Measurements from ENCODE around the gene USH2A.
"Not testable (repeated sequence)": the region's sequence is repeated elsewhere in the genome, so short reads cannot be mapped to it uniquely, and the experiment has no call there.

Gene USH2A

DNA sequence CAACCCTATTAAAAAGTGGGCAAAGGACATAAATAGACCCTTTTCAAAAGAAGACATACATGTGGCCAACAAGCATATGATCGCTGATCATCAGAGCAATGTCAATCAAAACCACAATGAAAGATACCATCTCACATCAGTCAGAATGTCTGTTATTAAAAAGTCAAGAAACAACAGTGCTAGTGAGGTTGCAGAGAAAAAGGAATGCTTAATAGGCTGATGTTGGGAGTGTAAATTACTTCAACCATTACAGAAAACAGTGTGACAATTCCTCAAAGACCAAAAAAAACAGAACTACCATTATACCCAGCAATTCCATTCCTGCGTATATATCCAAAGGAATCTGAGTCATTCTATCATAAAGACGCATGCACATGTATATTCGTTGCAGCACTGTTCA, 13.2 kb downstream of the USH2A start:
- DNase-seq (ENCODE audit: low read depth), result no peak

DNA sequence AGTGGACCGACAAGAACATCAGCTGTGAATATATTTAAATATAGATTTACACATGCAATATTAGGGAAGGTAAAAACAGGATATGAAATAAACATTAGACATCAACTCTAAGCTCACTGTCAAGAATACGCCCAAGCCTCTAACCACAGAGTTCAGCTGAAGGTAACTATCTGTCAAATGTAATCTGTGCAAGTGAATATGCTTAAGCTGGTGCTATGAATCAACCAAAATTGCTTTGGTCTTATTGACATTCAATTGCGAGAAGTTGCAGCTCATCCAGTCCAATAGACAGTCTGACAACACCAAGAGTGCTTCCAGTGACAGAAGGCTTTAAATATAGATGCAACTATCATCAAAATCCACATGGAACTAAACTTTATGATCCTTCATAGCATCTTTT, 32.3 kb downstream of the USH2A start:
- DNase-seq (ENCODE audit: low read depth), result no peak

- no peak for DNase-seq (ENCODE audit: low read depth)
Measured at GRCh38 chr1:216389774-216390173, 33.5 kb downstream of the USH2A start.

DNA sequence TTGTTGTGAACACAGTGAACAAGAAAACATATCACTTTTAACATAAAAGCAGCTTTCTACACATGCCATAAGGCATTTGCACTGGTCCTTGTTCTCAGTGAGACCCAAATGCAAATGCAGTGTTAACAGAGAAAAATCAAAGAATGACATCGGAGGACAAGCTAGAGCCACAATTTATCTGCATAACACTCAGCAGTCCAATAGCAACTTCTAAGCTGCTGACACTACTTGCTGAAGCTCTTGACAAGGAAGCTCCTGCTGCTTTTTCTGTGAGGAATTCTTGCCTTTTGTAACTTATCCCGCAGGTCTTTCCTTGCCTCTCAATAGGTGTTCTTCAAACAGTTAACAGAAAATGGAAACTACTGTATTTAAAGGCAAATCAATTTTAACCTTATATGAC, 34.7 kb downstream of the USH2A start:
- DNase-seq (ENCODE audit: low read depth), result no peak

DNA sequence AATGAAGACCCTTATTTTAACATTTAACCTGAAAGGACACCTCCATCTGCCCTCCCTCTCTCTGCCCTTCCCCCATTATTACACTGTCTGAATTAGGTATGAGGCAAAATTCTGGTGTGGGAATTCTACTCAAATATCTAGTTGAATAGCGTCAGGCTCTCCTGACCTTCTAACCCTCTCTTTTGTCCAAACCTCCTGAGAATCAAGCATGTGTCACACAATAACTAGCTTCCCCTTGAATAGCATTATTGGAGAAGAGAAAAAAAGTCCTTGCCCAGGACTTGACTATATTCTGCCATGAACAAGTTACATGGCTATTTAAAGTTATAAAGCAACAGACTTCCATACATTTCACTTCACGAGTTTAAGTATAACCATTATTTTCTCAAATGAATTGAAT, 35.5 kb downstream of the USH2A start:
- no peak for DNase-seq (ENCODE audit: low read depth)

DNA sequence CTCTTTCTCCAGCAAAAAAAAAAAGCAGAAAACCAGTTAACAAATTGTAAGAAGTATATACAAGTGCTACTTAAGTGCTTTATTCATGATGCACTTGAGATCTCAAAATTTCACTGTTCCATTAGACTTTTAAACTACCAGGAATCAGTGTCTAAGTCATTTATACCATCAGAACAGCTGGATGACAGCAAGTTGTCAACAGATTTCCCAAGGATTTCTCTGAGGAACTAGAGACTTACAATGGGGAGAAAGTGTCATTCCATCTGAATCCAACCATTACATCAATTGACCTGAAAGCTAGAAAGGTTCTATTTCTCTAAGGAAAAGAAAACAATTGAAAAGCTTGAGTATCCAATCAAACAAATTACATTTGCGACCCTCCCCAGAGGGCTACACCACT, 43.8 kb downstream of the USH2A start:
- DNase-seq (ENCODE audit: low read depth), result no peak

DNA sequence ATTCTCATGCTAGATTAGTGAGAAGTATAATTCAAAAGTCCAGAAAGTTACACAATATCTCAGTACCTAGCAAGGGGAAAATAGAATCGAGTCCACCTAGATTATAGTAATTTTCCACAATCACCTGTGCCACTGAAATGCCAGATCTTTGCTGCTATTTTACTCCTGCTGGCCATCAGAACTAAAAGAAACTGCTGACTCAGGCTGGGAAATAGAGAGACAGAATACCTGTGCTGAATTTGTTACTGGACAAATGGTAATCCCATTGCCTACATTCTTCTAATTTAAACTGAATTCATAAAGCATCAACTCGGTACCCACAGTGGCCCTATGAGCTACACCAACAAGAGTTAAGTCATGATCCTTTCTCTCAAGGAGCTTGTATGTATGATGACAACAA, 55.0 kb downstream of the USH2A start:
- no peak for DNase-seq (ENCODE audit: low read depth)

GRCh38 chr1:216366979-216367378, 56.3 kb downstream of the USH2A start:
- no peak for DNase-seq (ENCODE audit: low read depth)

DNA sequence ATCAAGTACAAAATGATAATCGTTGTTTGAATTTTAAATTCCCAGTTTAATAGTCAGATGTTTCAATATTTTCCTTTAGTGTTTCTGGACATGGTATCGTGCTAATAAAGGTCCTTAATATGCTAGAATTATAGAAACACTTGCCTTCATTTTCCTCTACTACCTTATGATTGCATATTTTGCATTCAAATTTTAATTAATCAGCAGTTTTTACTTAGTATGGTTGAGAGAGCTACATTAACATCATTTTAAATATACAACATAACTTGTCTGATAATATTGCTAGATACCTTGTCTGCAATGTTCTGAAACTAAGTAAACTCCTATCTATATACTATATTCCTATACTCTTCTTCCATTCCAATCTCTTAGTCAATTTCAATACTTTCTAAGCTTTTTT, 66.3 kb downstream of the USH2A start:
- no peak for DNase-seq (ENCODE audit: low read depth)

DNA sequence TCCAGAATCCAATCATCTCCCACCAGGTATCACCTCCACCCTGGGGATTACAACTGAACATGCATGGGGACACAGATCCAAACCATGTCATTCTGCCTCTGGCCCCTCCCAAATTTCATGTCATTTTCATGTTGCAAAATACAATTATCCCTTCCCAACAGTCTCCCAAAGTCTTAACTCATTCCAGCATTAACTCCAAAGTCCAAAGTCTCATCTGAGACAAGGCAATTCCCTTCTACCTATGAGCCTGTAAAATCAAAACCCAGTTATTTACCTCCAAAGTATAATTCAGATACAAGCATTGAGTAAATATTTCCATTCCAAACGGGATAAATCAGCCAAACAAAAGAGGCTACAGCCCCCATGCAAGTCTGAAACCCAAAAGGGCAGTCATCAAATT, 73.1 kb downstream of the USH2A start:
- no peak for DNase-seq (ENCODE audit: low read depth)

GRCh38 chr1:216346526-216346925, 76.7 kb downstream of the USH2A start:
- DNase-seq (ENCODE audit: low read depth), result no peak

DNA sequence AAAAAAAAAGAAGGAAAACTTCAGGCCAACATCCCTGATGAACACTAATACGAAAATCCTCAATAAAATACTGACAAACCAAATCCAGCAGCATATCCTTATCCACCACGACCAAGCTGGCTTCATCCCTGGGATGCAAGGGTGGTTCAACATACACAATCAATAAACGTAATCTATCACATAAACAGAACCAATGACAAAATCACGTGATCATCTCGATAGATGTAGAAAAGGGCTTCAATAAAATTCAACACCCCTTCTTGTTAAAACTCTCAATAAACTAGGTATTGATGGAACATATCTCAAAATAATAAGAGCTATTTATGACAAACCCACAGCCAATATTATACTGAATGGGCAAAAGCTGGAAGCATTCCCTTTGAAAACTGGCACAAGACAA, 82.7 kb downstream of the USH2A start:
- DNase-seq (ENCODE audit: low read depth), result not testable (repeated sequence)

DNA sequence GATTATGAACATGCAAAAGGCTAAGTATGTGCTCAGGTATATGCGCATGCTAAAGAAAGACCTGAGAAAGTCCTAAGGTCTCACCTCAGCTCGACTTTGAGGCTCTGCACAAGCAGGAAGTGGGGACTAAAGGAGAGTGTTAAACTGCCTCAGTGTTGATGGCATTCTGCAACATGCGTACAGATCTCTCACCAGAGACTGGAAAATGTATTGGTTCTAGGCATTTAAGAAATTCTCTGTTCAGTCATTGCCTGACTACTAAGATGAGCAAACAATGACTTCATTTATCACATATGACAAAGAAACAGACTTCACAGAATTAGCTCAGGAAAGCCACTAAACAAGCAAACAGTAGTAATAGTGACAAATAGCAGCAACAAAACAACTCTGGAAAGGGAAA, 90.8 kb downstream of the USH2A start:
- no peak for DNase-seq (ENCODE audit: low read depth)

- no peak for DNase-seq (ENCODE audit: low read depth)
Measured at GRCh38 chr1:216332003-216332402, 91.2 kb downstream of the USH2A start.

DNA sequence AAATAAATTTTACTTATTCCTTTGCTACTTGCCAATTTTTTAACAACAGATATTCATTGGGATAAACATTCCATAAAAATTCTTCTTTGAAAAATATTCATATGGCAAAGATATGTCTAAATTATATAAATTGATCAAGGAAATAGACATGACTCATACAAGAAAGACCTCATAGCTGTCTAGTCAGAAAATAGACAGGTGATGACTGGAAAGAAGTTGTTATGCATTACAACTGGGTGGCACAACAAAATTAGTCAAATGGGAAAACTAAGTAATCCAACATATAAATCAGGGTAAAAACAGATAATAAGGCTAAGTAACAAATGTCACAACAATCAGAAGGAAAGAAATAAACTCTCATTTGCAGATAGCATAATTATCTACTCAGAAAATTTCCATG, 92.0 kb downstream of the USH2A start:
- DNase-seq (ENCODE audit: low read depth), result no peak

DNA sequence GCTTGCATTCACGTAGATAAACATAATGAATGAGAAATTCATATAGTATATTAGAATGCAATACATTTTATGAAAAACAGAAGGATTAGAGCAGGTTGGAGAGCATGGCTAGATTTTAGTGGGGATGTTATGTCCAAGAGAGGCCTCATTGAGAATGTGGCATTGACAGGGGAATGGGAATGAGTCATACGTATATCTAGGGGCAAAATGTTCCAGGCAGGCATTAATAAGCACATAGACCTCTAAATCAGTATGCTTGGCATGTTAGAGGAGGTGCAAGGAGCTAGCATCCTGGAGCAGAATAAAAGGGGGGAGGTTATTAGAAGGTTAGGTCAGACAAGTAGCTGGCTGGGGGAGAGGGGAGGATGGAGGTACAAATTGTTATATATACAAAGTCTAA, 93.0 kb downstream of the USH2A start:
- DNase-seq (ENCODE audit: low read depth), result no peak

DNA sequence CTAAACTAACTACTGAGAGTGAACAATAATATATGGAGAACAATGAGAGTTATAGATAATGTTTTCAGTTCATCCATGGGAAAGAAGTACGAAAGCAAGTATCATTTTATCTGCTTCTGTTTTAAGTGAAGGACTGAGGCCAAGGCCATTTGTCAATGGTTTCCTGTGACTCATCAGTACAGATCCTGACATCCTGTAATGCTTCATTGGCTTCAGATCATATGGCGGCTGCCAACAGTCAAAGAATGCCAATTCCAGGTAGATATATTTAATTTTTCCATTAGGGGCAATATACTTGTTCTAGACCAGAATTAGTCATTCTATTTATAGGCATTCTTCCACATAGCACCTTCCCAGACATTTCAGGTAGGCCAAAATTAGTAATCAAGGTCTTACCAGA, 97.3 kb downstream of the USH2A start:
- DNase-seq (ENCODE audit: low read depth), result no peak

GRCh38 chr1:216325336-216325735, 97.9 kb downstream of the USH2A start:
- DNase-seq (ENCODE audit: low read depth), result no peak

GRCh38 chr1:216323344-216323743, 99.9 kb downstream of the USH2A start:
- DNase-seq (ENCODE audit: low read depth), result no peak

GRCh38 chr1:216314379-216315095, 108.7 kb downstream of the USH2A start:
- DNase-seq (ENCODE audit: low read depth), result no peak

GRCh38 chr1:216310776-216311175, 112.5 kb downstream of the USH2A start:
- no peak for DNase-seq (ENCODE audit: low read depth)

DNA sequence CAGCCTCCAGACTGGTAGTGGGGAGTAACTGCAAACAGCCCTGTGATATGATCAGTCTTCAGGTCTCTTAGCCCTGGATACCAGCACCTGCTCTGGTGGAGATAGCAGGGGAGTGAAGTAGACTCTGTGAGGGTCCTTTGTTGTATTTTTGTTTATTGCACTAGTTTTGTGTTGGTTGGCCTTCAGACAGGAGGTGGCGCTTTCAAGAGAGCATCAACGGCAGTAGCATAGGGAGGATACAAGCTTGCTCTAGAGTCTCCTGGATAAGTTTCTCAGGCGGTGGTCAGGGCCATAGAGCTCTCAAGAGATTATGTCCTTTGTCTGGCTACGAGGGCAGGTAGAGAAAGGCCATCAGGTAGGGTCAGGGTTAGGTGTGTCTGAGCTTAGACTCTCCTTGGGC, 116.4 kb downstream of the USH2A start:
- DNase-seq (ENCODE audit: low read depth), result no peak

GRCh38 chr1:216303690-216304089, 119.6 kb downstream of the USH2A start:
- DNase-seq (ENCODE audit: low read depth), result no peak

DNA sequence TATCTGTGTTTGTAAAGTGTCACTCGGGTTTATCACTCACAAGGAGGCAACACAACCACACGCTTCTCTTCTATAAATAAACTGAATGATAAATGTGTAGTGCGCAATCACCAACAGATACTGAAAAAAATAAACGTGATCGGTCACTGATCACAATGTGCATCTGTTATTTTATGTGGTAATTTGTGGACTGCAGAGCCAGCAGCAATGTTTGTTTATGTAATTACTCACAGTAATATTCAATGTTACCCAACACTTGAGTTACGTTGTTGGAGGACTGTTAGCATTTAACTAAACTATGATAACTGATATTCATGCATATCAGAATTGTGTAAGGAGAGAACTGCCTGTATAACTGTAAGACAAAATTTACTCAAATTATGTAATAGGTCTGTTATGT, 129.6 kb downstream of the USH2A start:
- DNase-seq (ENCODE audit: low read depth), result no peak

GRCh38 chr1:216290074-216290473, 133.2 kb downstream of the USH2A start:
- no peak for DNase-seq (ENCODE audit: low read depth)
